C4-2B (cell line): Measurements from ENCODE around the gene DENND1A.

ENCODE experiments used
- CTCF ChIP-seq: fragments of 450-650 bp; conservative IDR thresholded peaks from 2 replicates; pipeline ENCODE4 v1.5.1; 2017; ENCODE audit warnings: mild to moderate bottlenecking
- ZFX ChIP-seq: fragments of 450-650 bp; IDR thresholded peaks from 2 replicates; pipeline ENCODE4 v1.6.1; 2017

- TF ChIP-seq CTCF = no peak
- TF ChIP-seq ZFX = no peak
These were observed 418.3 kb downstream of the DENND1A start for GRCh38 chr9:123511326-123512277.
